SK-N-SH (cell line): Measurements from ENCODE around the gene SMOC1. TPM values are rescaled to one million over a fixed set of nuclear protein-coding genes. Genes with fewer than 3 reads are reported as not detected.

Experiments
- CTCF ChIA-PET: fragments of 300-600, 350-600 bp; formaldehyde crosslinking; extraction: SDS; loops from one replicate; lab custom pipeline; 2021; lab: Yijun Ruan, JAX
- POLR2A ChIA-PET: fragments of 350-600 bp; sonication (Branson Sonifier 250); formaldehyde crosslinking; extraction: SDS; loops from one replicate; lab custom pipeline; 2020; ENCODE audit warnings: antibody characterized with exemption, inconsistent platforms; lab: Yijun Ruan, JAX
- DNase-seq: peaks from one replicate; pipeline ENCODE4 v3.0.0; 2012
- H2AFZ ChIP-seq: fragments of 200-600 bp; sonication (generic); 2 replicates; pipeline ENCODE4 v1.8.1; 2016; ENCODE audit warnings: antibody characterized with exemption, mild to moderate bottlenecking, low read depth
- H3F3A ChIP-seq: fragments of 200-600 bp; sonication (generic); replicated peaks from 2 replicates; pipeline ENCODE3; 2016; ENCODE audit warnings: antibody characterized with exemption, mild to moderate bottlenecking; ENCODE audit not compliant: insufficient read depth
- H3K27ac ChIP-seq, 2 experiments: fragments of 200-500 bp in 1 of 2; fragments of 200-600 bp in 1 of 2; sonication (Bioruptor generic) in 1 of 2; sonication (generic), shearing (Covaris generic) in 1 of 2; 2 replicates each; pipeline versions ENCODE4 v1.5.1 to v1.6.1; 2014 to 2016; ENCODE audit warnings: low read depth in 2 of 2, inconsistent platforms in 1 of 2, low read length in 1 of 2, mild to moderate bottlenecking in 1 of 2, mixed read lengths in 1 of 2
- H3K27me3 ChIP-seq: fragments of 200-600 bp; sonication (generic), shearing (Covaris generic); 2 replicates; pipeline ENCODE4 v1.6.1; 2016; ENCODE audit warnings: mixed run types; ENCODE audit not compliant: insufficient read depth
- H3K36me3 ChIP-seq, 2 experiments: fragments of 200-500 bp in 1 of 2; fragments of 200-600 bp in 1 of 2; sonication (Bioruptor generic) in 1 of 2; sonication (generic) in 1 of 2; replicated peaks in 1 of 2; 2 replicates each; pipeline versions ENCODE3 to v1.5.1; 2014 to 2016; ENCODE audit warnings: low read length in 1 of 2, mild to moderate bottlenecking in 1 of 2; ENCODE audit not compliant: insufficient read depth in 2 of 2, control insufficient read depth in 1 of 2
- H3K4me1 ChIP-seq, 2 experiments: fragments of 200-500 bp in 1 of 2; fragments of 200-600 bp in 1 of 2; sonication (Bioruptor generic) in 1 of 2; sonication (generic), shearing (Covaris generic) in 1 of 2; 2 replicates each; pipeline versions ENCODE4 v1.5.1 to v1.6.1; 2014 to 2016; ENCODE audit warnings: low read depth in 1 of 2, low read length in 1 of 2, mixed run types in 1 of 2; ENCODE audit not compliant: insufficient read depth in 2 of 2, control insufficient read depth in 1 of 2
- H3K4me2 ChIP-seq: fragments of 200-600 bp; sonication (generic), shearing (Covaris generic); 2 replicates; pipeline ENCODE4 v1.6.1; 2017; ENCODE audit warnings: mixed run types
- H3K4me3 ChIP-seq, 2 experiments: fragments of 200-500 bp in 1 of 2; fragments of 200-600 bp in 1 of 2; sonication (Bioruptor generic) in 1 of 2; sonication (generic), shearing (Covaris generic) in 1 of 2; 2 replicates each; pipeline versions ENCODE4 v1.5.1 to v1.8.1; 2014 to 2016; ENCODE audit warnings: low read depth in 2 of 2, inconsistent platforms in 1 of 2, low read length in 1 of 2, mild to moderate bottlenecking in 1 of 2, mixed read lengths in 1 of 2, moderate library complexity in 1 of 2
- H3K79me2 ChIP-seq: fragments of 200-600 bp; sonication (generic); 2 replicates; pipeline ENCODE4 v1.8.1; 2017; ENCODE audit warnings: mild to moderate bottlenecking; ENCODE audit not compliant: insufficient read depth
- H3K9ac ChIP-seq: fragments of 200-600 bp; sonication (generic); 2 replicates; pipeline ENCODE4 v1.6.1; 2017; ENCODE audit warnings: mixed run types
- H3K9me2 ChIP-seq: fragments of 200-600 bp; sonication (generic); 2 replicates; pipeline ENCODE4 v1.6.1; 2017; ENCODE audit warnings: mixed run types
- H3K9me3 ChIP-seq: fragments of 200-600 bp; sonication (generic); 2 replicates; pipeline ENCODE4 v1.6.1; 2017; ENCODE audit warnings: mixed run types, mild to moderate bottlenecking, moderate library complexity
- H4K20me1 ChIP-seq: fragments of 200-600 bp; sonication (generic); 2 replicates; pipeline ENCODE4 v1.6.1; 2017; ENCODE audit warnings: mild to moderate bottlenecking, mixed run types; ENCODE audit not compliant: insufficient read depth
- EP300 ChIP-seq, 2 experiments: IDR thresholded peaks; 2 replicates each; pipeline versions ENCODE4 v1.4.0 to v1.6.1; 2012; ENCODE audit warnings: borderline replicate concordance in 1 of 2, low read depth in 1 of 2, low read length in 1 of 2
- GATA2 ChIP-seq: sonication (generic); formaldehyde crosslinking; IDR thresholded peaks from 2 replicates; pipeline ENCODE4 v1.5.0; 2020; ENCODE audit warnings: mild to moderate bottlenecking, missing genetic modification reagents
- JUND ChIP-seq: IDR thresholded peaks from 2 replicates; pipeline ENCODE4 v1.4.0; 2012
- MXI1 ChIP-seq: IDR thresholded peaks from 2 replicates; pipeline ENCODE4 v1.6.1; 2012; ENCODE audit warnings: mild to moderate bottlenecking, low read depth, low read length, improper control_type of control experiment
- NRF1 ChIP-seq: IDR thresholded peaks from 2 replicates; pipeline ENCODE4 v1.6.1; 2012; ENCODE audit warnings: low read depth, mild to moderate bottlenecking, low read length
- RAD21 ChIP-seq: IDR thresholded peaks from 2 replicates; pipeline ENCODE4 v1.6.1; 2012; ENCODE audit warnings: mild to moderate bottlenecking, low read length
- RFX5 ChIP-seq: IDR thresholded peaks from 2 replicates; pipeline ENCODE4 v1.6.1; 2012; ENCODE audit warnings: mild to moderate bottlenecking, improper control_type of control experiment, low read length
- SIN3A ChIP-seq: IDR thresholded peaks from 2 replicates; pipeline ENCODE4 v1.6.1; 2012; ENCODE audit warnings: low read depth, mild to moderate bottlenecking, low read length, moderate library complexity, borderline replicate concordance
- SMC3 ChIP-seq: IDR thresholded peaks from 2 replicates; pipeline ENCODE4 v1.6.1; 2012; ENCODE audit warnings: low read depth, low read length, improper control_type of control experiment
- TAF1 ChIP-seq: IDR thresholded peaks from 2 replicates; pipeline ENCODE4 v1.6.1; 2012; ENCODE audit warnings: low read depth, mild to moderate bottlenecking, low read length, moderate library complexity, borderline replicate concordance
- TCF12 ChIP-seq: IDR thresholded peaks from 2 replicates; pipeline ENCODE4 v1.4.0; 2012
- TEAD4 ChIP-seq: IDR thresholded peaks from 2 replicates; pipeline ENCODE4 v1.4.0; 2012; ENCODE audit warnings: mild to moderate bottlenecking, borderline replicate concordance; ENCODE audit not compliant: insufficient read depth
- YY1 ChIP-seq: IDR thresholded peaks from 2 replicates; pipeline ENCODE4 v1.4.0; 2012; ENCODE audit warnings: low read depth, mild to moderate bottlenecking
- WGBS: methylation state at CpG from one replicate; pipeline ENCODE4 v1.1.6; 2017; ENCODE audit warnings: low lambda C conversion rate; 5-methylcytosine and 5-hydroxymethylcytosine counted together
- polyA plus RNA-seq, 3 experiments: library from polyadenylated mRNA; depleted of rRNA; stranded (reverse); fragments of >200 nt; gene quantifications; 2 replicates each; pipeline ENCODE4 v1.2.3, GENCODE V29; 2012
- TF ChIP-seq, protein P1 (sequence below): IDR thresholded peaks from 2 replicates; pipeline ENCODE4 v1.4.0; 2012; ENCODE audit warnings: low read depth
- TF ChIP-seq, protein P2 (sequence below): IDR thresholded peaks from 2 replicates; pipeline ENCODE4 v1.4.0; 2012; ENCODE audit warnings: low read depth, borderline replicate concordance
- TF ChIP-seq, protein P3 (sequence below): fragments of 200-600 bp; sonication (generic); IDR thresholded peaks from 2 replicates; pipeline ENCODE4 v1.6.1; 2017; ENCODE audit warnings: antibody characterized with exemption, mild to moderate bottlenecking, moderate library complexity

Gene SMOC1
- polyA plus RNA-seq, 1 of the 3 experiments (the other 2 are of a cell fraction): not detected

DNA sequence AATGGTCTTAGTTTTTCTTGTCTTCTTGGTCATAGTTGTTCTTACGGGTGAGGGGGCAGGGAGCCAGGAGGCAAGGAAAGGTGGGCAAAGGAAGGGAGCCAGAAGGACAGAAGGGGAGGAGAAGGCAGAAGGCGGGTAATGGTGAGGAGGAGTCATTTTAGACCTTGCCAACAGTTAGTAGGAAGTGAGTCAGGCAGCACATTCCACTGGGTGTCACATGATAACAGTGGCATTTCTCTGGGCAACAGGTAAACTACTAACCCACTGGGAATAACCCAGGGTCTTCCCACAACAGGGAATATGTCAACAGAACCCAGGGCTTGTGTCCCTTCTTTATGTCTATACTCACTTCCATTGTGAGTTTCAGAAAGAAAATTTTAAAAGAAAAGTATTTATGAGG lies 181.9 kb downstream of the SMOC1 start:
- WGBS: 23% methylated on average over 2 of the region's 2 CpGs
- no peak for DNase-seq

More for the DNA sequence above, 181.9 kb downstream of the SMOC1 start:
- no peaks in the 10 kb centered on the region for H3K9me3 ChIP-seq
- no peaks in the 10 kb centered on the region for H3K36me3 ChIP-seq
- H3F3A ChIP-seq: no peaks in the 10 kb centered on the region
- no peak overlapping the region for H3K9ac ChIP-seq
- TF ChIP-seq MXI1 (no peak), NRF1 (no peak), YY1 (no peak), SMC3 (no peak), EP300 (IDR thresholded peaks at IDR 0.05; ENCODE audit: borderline replicate concordance in 1 of 2, low read depth in 1 of 2, low read length in 1 of 2) (no peak), JUND (no peak), TEAD4 (no peak), GATA2 (no peak), TAF1 (no peak), TCF12 (no peak), RAD21 (no peak), RFX5 (no peak), SIN3A (no peak)
- TF ChIP-seq, protein P1, sequence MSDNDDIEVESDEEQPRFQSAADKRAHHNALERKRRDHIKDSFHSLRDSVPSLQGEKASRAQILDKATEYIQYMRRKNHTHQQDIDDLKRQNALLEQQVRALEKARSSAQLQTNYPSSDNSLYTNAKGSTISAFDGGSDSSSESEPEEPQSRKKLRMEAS: no peak
- TF ChIP-seq, protein P2, sequence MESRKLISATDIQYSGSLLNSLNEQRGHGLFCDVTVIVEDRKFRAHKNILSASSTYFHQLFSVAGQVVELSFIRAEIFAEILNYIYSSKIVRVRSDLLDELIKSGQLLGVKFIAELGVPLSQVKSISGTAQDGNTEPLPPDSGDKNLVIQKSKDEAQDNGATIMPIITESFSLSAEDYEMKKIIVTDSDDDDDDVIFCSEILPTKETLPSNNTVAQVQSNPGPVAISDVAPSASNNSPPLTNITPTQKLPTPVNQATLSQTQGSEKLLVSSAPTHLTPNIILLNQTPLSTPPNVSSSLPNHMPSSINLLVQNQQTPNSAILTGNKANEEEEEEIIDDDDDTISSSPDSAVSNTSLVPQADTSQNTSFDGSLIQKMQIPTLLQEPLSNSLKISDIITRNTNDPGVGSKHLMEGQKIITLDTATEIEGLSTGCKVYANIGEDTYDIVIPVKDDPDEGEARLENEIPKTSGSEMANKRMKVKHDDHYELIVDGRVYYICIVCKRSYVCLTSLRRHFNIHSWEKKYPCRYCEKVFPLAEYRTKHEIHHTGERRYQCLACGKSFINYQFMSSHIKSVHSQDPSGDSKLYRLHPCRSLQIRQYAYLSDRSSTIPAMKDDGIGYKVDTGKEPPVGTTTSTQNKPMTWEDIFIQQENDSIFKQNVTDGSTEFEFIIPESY: no peak
- TF ChIP-seq, protein P3, sequence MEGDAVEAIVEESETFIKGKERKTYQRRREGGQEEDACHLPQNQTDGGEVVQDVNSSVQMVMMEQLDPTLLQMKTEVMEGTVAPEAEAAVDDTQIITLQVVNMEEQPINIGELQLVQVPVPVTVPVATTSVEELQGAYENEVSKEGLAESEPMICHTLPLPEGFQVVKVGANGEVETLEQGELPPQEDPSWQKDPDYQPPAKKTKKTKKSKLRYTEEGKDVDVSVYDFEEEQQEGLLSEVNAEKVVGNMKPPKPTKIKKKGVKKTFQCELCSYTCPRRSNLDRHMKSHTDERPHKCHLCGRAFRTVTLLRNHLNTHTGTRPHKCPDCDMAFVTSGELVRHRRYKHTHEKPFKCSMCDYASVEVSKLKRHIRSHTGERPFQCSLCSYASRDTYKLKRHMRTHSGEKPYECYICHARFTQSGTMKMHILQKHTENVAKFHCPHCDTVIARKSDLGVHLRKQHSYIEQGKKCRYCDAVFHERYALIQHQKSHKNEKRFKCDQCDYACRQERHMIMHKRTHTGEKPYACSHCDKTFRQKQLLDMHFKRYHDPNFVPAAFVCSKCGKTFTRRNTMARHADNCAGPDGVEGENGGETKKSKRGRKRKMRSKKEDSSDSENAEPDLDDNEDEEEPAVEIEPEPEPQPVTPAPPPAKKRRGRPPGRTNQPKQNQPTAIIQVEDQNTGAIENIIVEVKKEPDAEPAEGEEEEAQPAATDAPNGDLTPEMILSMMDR: no peak
- no peaks in the 10 kb centered on the region for H3K79me2 ChIP-seq
- H4K20me1 ChIP-seq: no peaks in the 10 kb centered on the region
- H3K4me2 ChIP-seq: no peak overlapping the region
- H3K9me2 ChIP-seq: no peaks in the 10 kb centered on the region
- POLR2A ChIA-PET: no interaction called here
- CTCF ChIA-PET: no interaction called here
- no peak overlapping the region for H3K4me3 ChIP-seq
- H3K4me1 ChIP-seq: peaks cover 0 to 22% of the 10 kb centered on the region in 2 experiments; a peak in 2 of 4 replicates
- H3K27me3 ChIP-seq: no peaks in the 10 kb centered on the region; the same call in 1 of the 2 replicates
- no peak overlapping the region for H3K27ac ChIP-seq
- H2AFZ ChIP-seq: no peak overlapping the region
